ENCODE data around the gene ASF1B.

- TF ChIP-seq CTCF (IDR thresholded peaks at IDR 0.05) (no peak), EP300 (IDR thresholded peaks at IDR 0.05) (no peak)
Measured at GRCh38 chr19:14118165-14119051, 18.0 kb downstream of the ASF1B start.
